Bronchial epithelial cell (primary cell): Measurements from ENCODE around the gene LRRC63. TPM values are rescaled to one million over a fixed set of nuclear protein-coding genes. Genes with fewer than 3 reads are reported as not detected.

ENCODE experiments used
- DNase-seq: peaks from one replicate; pipeline ENCODE4 v3.0.0-alpha.2; 2010; ENCODE audit warnings: low read depth
- FAIRE-seq: peaks from 2 replicates; lab custom pipeline; 2011; peaks lifted over from hg19 to GRCh38; lab: Jason Lieb, UNC
- H3K27me3 ChIP-seq: 2 replicates; pipeline ENCODE4 v1.5.1; 2011; ENCODE audit warnings: low read length; ENCODE audit not compliant: control insufficient read depth, insufficient read depth
- H3K36me3 ChIP-seq: 2 replicates; pipeline ENCODE4 v1.5.1; 2011; ENCODE audit warnings: low read length; ENCODE audit not compliant: control insufficient read depth, insufficient read depth
- H3K4me3 ChIP-seq: 2 replicates; pipeline ENCODE4 v1.5.1; 2011; ENCODE audit warnings: mild to moderate bottlenecking, low read depth, low read length, control low read depth
- total RNA-seq: library from RNA; depleted of rRNA; stranded (reverse); fragments of >200 nt; gene quantifications from 2 replicates; pipeline ENCODE4 v1.2.1, GENCODE V29; 2014
- TF ChIP-seq, protein P1 (sequence below): IDR thresholded peaks from 2 replicates; pipeline ENCODE4 v1.5.1; 2011; ENCODE audit warnings: mild to moderate bottlenecking, moderate library complexity, low read length, control low read depth, inconsistent platforms; ENCODE audit not compliant: insufficient read depth, severe bottlenecking

Gene LRRC63
- total RNA-seq, 1 donor from 2014 or later: not detected

DNA sequence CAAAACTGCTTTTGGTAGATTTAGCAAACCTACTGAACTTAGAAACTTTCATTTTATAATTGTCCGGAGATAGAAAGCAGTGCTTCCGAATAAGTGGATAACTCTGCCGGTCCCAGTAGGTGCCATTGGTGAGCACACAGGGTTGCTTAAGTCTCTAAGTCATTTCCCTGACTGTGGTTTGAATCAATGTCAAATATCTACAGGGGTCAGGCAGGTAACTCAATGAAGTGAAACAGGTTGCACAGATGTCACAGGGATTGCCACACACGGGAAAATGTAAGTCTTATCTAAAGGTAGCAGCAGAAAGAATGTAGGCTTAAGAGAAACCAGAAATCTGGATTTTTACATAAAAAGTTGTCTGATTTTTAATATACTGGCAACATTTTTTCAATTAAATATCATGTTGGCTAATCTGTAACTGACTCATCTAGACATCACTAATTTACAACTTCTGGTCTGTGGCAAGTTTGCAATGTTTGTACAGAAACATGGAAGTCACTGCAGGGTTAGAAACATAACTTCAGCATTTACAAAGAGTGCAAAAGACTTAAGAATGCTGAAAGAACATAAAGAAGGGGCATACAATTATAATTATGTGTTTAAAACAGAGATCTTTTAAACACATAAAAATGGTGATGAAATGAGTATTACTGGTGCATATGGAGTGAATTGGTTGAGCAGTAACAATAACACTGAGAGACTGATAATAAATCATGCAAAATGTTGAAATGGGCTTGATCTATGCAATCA is 14.3 kb upstream of the LRRC63 start:
- Histone ChIP-seq H3K4me3 (no peak overlapping the region), H3K36me3 (no peaks in the 10 kb centered on the region), H3K27me3 (no peaks in the 10 kb centered on the region)
- DNase-seq: no peak
- no peak for FAIRE-seq
- TF ChIP-seq, protein P1, sequence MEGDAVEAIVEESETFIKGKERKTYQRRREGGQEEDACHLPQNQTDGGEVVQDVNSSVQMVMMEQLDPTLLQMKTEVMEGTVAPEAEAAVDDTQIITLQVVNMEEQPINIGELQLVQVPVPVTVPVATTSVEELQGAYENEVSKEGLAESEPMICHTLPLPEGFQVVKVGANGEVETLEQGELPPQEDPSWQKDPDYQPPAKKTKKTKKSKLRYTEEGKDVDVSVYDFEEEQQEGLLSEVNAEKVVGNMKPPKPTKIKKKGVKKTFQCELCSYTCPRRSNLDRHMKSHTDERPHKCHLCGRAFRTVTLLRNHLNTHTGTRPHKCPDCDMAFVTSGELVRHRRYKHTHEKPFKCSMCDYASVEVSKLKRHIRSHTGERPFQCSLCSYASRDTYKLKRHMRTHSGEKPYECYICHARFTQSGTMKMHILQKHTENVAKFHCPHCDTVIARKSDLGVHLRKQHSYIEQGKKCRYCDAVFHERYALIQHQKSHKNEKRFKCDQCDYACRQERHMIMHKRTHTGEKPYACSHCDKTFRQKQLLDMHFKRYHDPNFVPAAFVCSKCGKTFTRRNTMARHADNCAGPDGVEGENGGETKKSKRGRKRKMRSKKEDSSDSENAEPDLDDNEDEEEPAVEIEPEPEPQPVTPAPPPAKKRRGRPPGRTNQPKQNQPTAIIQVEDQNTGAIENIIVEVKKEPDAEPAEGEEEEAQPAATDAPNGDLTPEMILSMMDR: no peak

DNA sequence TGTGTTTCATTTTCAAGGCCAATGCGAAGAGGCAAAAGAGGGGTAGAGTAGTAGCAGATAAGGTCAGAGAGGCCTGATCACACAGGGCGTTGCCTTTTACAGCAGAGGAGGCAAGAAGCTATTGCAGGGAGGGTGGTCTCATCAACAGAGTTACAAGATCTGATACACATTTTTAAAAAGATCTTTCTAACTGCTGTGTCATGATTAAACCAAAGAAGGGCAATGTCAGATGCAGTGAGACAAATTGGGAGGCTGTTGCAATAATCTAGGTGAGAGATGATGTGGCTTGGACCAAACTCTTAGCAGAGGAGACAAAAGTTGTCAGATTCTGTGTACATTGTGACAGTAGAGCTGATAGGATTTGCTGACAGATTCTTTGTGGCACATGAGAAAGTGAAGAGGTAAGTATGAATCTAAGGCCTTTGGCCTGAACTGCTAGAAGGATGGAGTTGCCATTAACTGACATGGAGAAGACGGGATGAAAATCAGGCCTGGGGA is 13.0 kb upstream of the LRRC63 start:
- DNase-seq (no peak), FAIRE-seq (no peak)
- no peaks in the 10 kb centered on the region for H3K36me3 ChIP-seq

DNA sequence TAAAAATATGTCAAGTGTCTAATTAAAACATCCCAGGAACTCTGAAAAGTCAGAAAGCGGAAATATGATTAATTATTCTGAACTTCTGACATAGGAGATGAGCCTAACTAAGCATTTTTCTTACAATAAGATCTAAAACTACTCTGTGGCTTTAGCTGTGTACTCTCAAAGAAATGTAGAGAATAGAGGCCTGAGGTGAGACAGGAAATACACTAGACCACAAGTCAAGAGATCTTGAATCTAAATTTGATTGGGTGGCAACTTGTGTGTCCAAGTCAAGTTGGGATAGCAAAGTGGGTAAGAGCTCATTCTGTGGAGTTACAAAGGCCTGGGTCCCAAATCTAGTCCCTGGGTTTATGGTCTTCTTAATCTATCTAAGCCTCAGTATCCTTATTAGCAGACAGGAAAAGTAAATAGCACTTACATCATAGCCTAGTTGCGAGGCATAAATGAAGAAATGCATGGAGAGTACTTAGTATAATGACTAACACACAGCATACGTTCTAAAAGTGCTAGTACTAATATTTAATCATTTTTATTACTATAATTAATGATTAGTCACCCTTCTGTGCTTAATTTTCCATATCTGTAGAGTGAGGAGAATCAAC is 9.4 kb upstream of the LRRC63 start:
- TF ChIP-seq, protein P1: no peak
- FAIRE-seq (no peak), DNase-seq (no peak)
- Histone ChIP-seq H3K4me3 (no peak overlapping the region), H3K36me3 (no peaks in the 10 kb centered on the region), H3K27me3 (no peaks in the 10 kb centered on the region)

More for the DNA sequence above, 13.0 kb upstream of the LRRC63 start:
- Histone ChIP-seq H3K4me3 (no peak overlapping the region), H3K27me3 (no peaks in the 10 kb centered on the region)
- TF ChIP-seq, protein P1: no peak

DNA sequence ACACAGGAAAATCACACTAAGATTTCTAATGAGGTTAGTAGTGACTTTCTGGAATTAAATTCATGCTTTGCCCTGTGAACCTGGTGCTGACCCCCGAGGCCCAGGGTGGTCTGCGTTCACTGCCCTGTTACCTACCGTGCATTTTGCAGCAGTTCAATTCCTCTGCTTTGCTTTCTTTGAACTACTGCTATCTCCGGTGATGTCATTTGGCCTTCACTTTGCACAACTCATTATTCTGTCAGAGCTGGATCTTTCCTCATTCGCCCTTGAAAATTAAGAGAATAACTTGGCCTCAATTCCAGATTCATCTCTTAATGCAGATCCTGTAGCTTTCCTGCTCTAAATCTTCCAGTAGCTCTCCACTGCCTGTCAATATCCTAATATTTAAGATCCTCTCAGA is 8.8 kb upstream of the LRRC63 start:
- TF ChIP-seq, protein P1: no peak
- no peaks in the 10 kb centered on the region for H3K36me3 ChIP-seq
- FAIRE-seq (no peak), DNase-seq (no peak)
- H3K27me3 ChIP-seq: no peaks in the 10 kb centered on the region
- H3K4me3 ChIP-seq: no peak overlapping the region

DNA sequence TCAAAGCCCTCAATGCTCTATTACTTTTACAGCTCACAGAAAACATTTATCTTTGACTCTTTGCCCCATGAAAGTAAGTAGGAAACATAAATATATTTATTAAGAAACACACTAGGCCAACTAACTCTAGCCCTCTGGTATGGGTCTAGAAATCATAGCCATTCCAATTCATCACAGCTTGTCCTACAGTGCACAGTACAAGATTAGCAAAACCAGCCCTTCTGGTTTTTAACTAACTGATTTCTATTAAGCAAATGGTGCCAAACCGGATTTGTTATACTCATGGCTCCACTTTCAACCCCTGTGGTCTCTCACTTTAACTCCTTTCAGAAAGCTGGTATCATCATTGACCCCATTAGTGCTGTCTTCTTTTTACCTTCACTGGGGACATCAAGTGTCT is 5.6 kb upstream of the LRRC63 start:
- Histone ChIP-seq H3K4me3 (no peak overlapping the region), H3K27me3 (peaks cover under 1% of the 10 kb centered on the region), H3K36me3 (no peaks in the 10 kb centered on the region)
- TF ChIP-seq, protein P1: no peak
- no peak for DNase-seq
- no peak for FAIRE-seq
